Measurements from ENCODE around the gene RASGRF1. TPM values are rescaled to one million over a fixed set of nuclear protein-coding genes. Genes with fewer than 3 reads are reported as not detected.

The RASGRF1 gene
- total and polyA plus RNA-seq, 9 of the 15 experiments (the other 6 are each of a cell fraction or from before 2014, with no cell fraction given), result 0.03 to 0.58 (median 0.06) TPM; not detected in 1

DNA sequence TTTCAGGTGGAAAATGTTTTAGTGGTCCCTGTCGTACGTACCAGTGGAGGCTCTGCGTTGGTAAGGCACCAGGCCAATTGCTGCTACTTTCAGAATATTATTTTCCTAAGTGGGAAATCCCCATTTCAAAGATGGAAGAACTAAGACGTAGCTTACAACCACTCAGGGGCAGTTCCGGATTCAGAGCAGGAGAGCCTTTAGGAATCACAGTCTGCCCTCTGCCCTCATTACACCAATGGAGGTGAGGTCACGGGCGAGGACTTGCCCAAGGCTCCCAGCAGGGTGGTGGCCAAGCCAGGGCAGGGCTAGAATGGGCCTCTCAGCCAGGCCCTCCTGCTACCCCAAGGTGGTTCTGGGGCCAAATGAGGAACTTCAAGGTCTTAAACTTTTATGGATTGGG is 72.6 kb downstream of the RASGRF1 start:
- CTCF ChIA-PET (ENCODE audit: low intra/inter-chr PET ratio), result no interaction called here
- H3K4me3 ChIP-seq, result no peak overlapping the region
- in situ Hi-C loops (cut with MboI), result no loop called here
- H3K4me2 ChIP-seq (ENCODE audit: insufficient read depth, low read length), result no peak overlapping the region
- DNase-seq (ENCODE audit: extremely low read depth in 1 of 4, low spot score in 3 of 4) (no peak), ATAC-seq (no peak), FAIRE-seq (no peak)
- no peaks in the 10 kb centered on the region for H3K79me2 ChIP-seq (ENCODE audit: control insufficient read depth, insufficient read depth, low read length)
- no peak overlapping the region; a peak in 1 of 4 replicates for H3K9ac ChIP-seq (ENCODE audit: insufficient read depth in 1 of 2, low read depth in 2 of 2, low read length in 2 of 2)
- H2AFZ ChIP-seq (ENCODE audit: low read depth, low read length), result no peak overlapping the region
- no peaks in the 10 kb centered on the region for H3K36me3 ChIP-seq (ENCODE audit: control insufficient read depth, insufficient read depth, low read length)
- no peak overlapping the region for H3K27ac ChIP-seq (ENCODE audit: extremely low read depth, low read depth, low read length)
- H3K9me3 ChIP-seq (replicated peaks; ENCODE audit: control insufficient read depth, insufficient read depth, low read depth, low read length), result no peaks in the 10 kb centered on the region
- no TSS peak for BruUV-seq (replicated peaks)
- WGBS (ENCODE audit: insufficient coverage, low coverage, missing lambda C conversion rate), result 20% methylated on average over 7 of the region's 7 CpGs
- H4K20me1 ChIP-seq (replicated peaks; ENCODE audit: control insufficient read depth, insufficient read depth, low read length), result peaks cover 5% of the 10 kb centered on the region; the same call in 1 of the 2 replicates
- POLR2A ChIA-PET, result interaction anchor here (1.5 kb wide), 2 partner anchors 11 to 30 kb away, joined by 3 to 4 read pairs; no protein-coding TSS in a partner anchor
- H3K4me1 ChIP-seq (replicated peaks in 1 of 2; ENCODE audit: control insufficient read depth in 2 of 2, insufficient read depth in 2 of 2, low read length in 2 of 2), result no peaks in the 10 kb centered on the region; a peak in 1 of 5 replicates
- intact Hi-C loops (cut with micrococcal nuclease), result no loop called here
- peaks cover 7 to 21% of the 10 kb centered on the region in 2 experiments; a peak in 2 of 5 replicates for H3K27me3 ChIP-seq (ENCODE audit: control insufficient read depth in 2 of 2, insufficient read depth in 2 of 2, low read length in 2 of 2)
- H3K9me1 ChIP-seq (ENCODE audit: control insufficient read depth, insufficient read depth, low read length), result no peaks in the 10 kb centered on the region
- no peak for TF ChIP-seq HCFC1 (IDR thresholded peaks at IDR 0.05; ENCODE audit: low read depth, low read length)
- no peak for TF ChIP-seq ZKSCAN1 (IDR thresholded peaks at IDR 0.05; ENCODE audit: low read depth, low read length)
- TF ChIP-seq, protein P1, sequence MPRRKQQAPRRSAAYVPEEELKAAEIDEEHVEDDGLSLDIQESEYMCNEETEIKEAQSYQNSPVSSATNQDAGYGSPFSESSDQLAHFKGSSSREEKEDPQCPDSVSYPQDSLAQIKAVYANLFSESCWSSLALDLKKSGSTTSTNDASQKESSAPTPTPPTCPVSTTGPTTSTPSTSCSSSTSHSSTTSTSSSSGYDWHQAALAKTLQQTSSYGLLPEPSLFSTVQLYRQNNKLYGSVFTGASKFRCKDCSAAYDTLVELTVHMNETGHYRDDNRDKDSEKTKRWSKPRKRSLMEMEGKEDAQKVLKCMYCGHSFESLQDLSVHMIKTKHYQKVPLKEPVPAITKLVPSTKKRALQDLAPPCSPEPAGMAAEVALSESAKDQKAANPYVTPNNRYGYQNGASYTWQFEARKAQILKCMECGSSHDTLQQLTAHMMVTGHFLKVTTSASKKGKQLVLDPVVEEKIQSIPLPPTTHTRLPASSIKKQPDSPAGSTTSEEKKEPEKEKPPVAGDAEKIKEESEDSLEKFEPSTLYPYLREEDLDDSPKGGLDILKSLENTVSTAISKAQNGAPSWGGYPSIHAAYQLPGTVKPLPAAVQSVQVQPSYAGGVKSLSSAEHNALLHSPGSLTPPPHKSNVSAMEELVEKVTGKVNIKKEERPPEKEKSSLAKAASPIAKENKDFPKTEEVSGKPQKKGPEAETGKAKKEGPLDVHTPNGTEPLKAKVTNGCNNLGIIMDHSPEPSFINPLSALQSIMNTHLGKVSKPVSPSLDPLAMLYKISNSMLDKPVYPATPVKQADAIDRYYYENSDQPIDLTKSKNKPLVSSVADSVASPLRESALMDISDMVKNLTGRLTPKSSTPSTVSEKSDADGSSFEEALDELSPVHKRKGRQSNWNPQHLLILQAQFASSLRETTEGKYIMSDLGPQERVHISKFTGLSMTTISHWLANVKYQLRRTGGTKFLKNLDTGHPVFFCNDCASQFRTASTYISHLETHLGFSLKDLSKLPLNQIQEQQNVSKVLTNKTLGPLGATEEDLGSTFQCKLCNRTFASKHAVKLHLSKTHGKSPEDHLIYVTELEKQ (CRISPR knock-in tag; IDR thresholded peaks at IDR 0.05), result no peak
- no peak for TF ChIP-seq RFX7 (CRISPR knock-in tag; IDR thresholded peaks at IDR 0.05)
- TF ChIP-seq KAT7 (CRISPR knock-in tag; IDR thresholded peaks at IDR 0.05; ENCODE audit: borderline replicate concordance), result no peak
- no peak for TF ChIP-seq ZBTB1 (CRISPR knock-in tag; IDR thresholded peaks at IDR 0.05; ENCODE audit: borderline replicate concordance, low read depth)
- TF ChIP-seq, protein P2, sequence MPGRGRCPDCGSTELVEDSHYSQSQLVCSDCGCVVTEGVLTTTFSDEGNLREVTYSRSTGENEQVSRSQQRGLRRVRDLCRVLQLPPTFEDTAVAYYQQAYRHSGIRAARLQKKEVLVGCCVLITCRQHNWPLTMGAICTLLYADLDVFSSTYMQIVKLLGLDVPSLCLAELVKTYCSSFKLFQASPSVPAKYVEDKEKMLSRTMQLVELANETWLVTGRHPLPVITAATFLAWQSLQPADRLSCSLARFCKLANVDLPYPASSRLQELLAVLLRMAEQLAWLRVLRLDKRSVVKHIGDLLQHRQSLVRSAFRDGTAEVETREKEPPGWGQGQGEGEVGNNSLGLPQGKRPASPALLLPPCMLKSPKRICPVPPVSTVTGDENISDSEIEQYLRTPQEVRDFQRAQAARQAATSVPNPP (IDR thresholded peaks at IDR 0.05; ENCODE audit: borderline replicate concordance, insufficient read depth, insufficient read length), result no peak
- no peak for TF ChIP-seq FOXJ2 (tag; IDR thresholded peaks at IDR 0.05)
- TF ChIP-seq, protein P3, sequence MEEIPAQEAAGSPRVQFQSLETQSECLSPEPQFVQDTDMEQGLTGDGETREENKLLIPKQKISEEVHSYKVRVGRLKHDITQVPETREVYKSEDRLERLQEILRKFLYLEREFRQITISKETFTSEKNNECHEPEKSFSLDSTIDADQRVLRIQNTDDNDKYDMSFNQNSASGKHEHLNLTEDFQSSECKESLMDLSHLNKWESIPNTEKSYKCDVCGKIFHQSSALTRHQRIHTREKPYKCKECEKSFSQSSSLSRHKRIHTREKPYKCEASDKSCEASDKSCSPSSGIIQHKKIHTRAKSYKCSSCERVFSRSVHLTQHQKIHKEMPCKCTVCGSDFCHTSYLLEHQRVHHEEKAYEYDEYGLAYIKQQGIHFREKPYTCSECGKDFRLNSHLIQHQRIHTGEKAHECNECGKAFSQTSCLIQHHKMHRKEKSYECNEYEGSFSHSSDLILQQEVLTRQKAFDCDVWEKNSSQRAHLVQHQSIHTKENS (CRISPR knock-in tag; IDR thresholded peaks at IDR 0.05), result no peak
- TF ChIP-seq MAFF (IDR thresholded peaks at IDR 0.05; ENCODE audit: low read length), result no peak
- TF ChIP-seq, protein P4, sequence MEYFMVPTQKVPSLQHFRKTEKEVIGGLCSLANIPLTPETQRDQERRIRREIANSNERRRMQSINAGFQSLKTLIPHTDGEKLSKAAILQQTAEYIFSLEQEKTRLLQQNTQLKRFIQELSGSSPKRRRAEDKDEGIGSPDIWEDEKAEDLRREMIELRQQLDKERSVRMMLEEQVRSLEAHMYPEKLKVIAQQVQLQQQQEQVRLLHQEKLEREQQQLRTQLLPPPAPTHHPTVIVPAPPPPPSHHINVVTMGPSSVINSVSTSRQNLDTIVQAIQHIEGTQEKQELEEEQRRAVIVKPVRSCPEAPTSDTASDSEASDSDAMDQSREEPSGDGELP (CRISPR knock-in tag; IDR thresholded peaks at IDR 0.05; ENCODE audit: borderline replicate concordance), result no peak
- TF ChIP-seq, protein P5, sequence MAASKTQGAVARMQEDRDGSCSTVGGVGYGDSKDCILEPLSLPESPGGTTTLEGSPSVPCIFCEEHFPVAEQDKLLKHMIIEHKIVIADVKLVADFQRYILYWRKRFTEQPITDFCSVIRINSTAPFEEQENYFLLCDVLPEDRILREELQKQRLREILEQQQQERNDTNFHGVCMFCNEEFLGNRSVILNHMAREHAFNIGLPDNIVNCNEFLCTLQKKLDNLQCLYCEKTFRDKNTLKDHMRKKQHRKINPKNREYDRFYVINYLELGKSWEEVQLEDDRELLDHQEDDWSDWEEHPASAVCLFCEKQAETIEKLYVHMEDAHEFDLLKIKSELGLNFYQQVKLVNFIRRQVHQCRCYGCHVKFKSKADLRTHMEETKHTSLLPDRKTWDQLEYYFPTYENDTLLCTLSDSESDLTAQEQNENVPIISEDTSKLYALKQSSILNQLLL (CRISPR knock-in tag; IDR thresholded peaks at IDR 0.05; ENCODE audit: borderline replicate concordance), result no peak
- no peak for TF ChIP-seq SAP30 (IDR thresholded peaks at IDR 0.05; ENCODE audit: borderline replicate concordance, insufficient read depth, low read depth, low read length, poor library complexity, severe bottlenecking)
- no peak for TF ChIP-seq DNMT1 (IDR thresholded peaks at IDR 0.05)
